ENCODE measurements around the gene GCC2.
"Not testable (repeated sequence)": the region's sequence is repeated elsewhere in the genome, so short reads cannot be mapped to it uniquely, and the experiment has no call there.

The GCC2 gene

GRCh38 chr2:108512431-108512830 is 63.4 kb downstream of the GCC2 start:
- H2BK5ac ChIP-seq (ENCODE audit: low read depth, low read length, poor library complexity, severe bottlenecking); H3K18ac ChIP-seq (ENCODE audit: low read depth in 1 of 2, low read length in 2 of 2); H2BK120ac ChIP-seq (ENCODE audit: low read depth, low read length); H3K9me3 ChIP-seq (ENCODE audit: control insufficient read depth, low read length); H2BK15ac ChIP-seq (ENCODE audit: low read depth, poor library complexity, severe bottlenecking); DNase-seq; H3K4me3 ChIP-seq (ENCODE audit: insufficient read depth in 1 of 2, low read depth in 1 of 2, low read length in 2 of 2); H2AK5ac ChIP-seq (ENCODE audit: low read length, severe bottlenecking); H3K79me1 ChIP-seq (replicated peaks; ENCODE audit: low read length, poor library complexity, severe bottlenecking); H3K27me3 ChIP-seq (ENCODE audit: control insufficient read depth in 1 of 2, insufficient read depth in 1 of 2, low read length in 2 of 2); H3K36me3 ChIP-seq (ENCODE audit: control insufficient read depth in 1 of 2, insufficient read depth in 2 of 2, low read depth in 1 of 2, low read length in 2 of 2); H3K4me2 ChIP-seq (ENCODE audit: low read length, poor library complexity, severe bottlenecking); H4K8ac ChIP-seq (ENCODE audit: low read length); H4K91ac ChIP-seq (ENCODE audit: low read length); H3K23ac ChIP-seq (ENCODE audit: low read length in 2 of 2); H2AFZ ChIP-seq (ENCODE audit: low read depth, low read length); H2BK12ac ChIP-seq (ENCODE audit: low read length in 2 of 2); H3K14ac ChIP-seq (ENCODE audit: low read length in 2 of 2); H3K27ac ChIP-seq (ENCODE audit: low read length, poor library complexity, severe bottlenecking); H3K4ac ChIP-seq (ENCODE audit: low read depth in 1 of 2, low read length in 2 of 2); H3K4me1 ChIP-seq (ENCODE audit: control insufficient read depth, insufficient read depth, low read depth, low read length): not testable (repeated sequence)
- peak overlapping the region; percentile 27 for H3K9ac ChIP-seq (ENCODE audit: low read length)
- WGBS, result no CpG with 5 or more reads among the region's 3 CpGs

DNA sequence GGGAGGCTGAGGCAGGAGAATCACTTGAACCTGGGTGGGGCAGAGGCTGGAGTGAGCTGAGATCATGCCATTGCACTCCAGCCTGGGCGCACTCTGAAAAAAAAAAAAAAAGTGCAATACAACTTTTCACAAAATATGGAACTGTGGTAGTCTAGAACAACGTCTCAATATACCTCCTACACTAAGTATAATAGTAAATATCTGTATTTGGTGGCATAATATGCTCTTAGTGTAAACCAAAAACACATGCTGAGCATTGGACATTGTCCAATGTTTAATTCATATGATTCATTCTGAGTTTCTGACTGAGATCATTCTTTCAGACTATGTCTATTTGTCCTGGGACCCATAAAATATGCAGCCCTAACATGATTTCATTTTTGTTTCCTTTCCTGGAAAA is 65.5 kb downstream of the GCC2 start:
- not testable (repeated sequence) for DNase-seq; H3K27ac ChIP-seq (ENCODE audit: low read length, poor library complexity, severe bottlenecking); H2BK120ac ChIP-seq (ENCODE audit: low read depth, low read length); H3K4ac ChIP-seq (ENCODE audit: low read depth in 1 of 2, low read length in 2 of 2); H3K9me3 ChIP-seq (ENCODE audit: control insufficient read depth, low read length); H3K4me3 ChIP-seq (ENCODE audit: insufficient read depth in 1 of 2, low read depth in 1 of 2, low read length in 2 of 2); H3K4me2 ChIP-seq (ENCODE audit: low read length, poor library complexity, severe bottlenecking); H2BK5ac ChIP-seq (ENCODE audit: low read depth, low read length, poor library complexity, severe bottlenecking); H3K14ac ChIP-seq (ENCODE audit: low read length in 2 of 2); H2BK12ac ChIP-seq (ENCODE audit: low read length in 2 of 2); H2AFZ ChIP-seq (ENCODE audit: low read depth, low read length); H4K91ac ChIP-seq (ENCODE audit: low read length); H3K4me1 ChIP-seq (ENCODE audit: control insufficient read depth, insufficient read depth, low read depth, low read length); H2BK15ac ChIP-seq (ENCODE audit: low read depth, poor library complexity, severe bottlenecking); H3K18ac ChIP-seq (ENCODE audit: low read depth in 1 of 2, low read length in 2 of 2); H3K27me3 ChIP-seq (ENCODE audit: control insufficient read depth in 1 of 2, insufficient read depth in 1 of 2, low read length in 2 of 2); H3K23ac ChIP-seq (ENCODE audit: low read length in 2 of 2); H3K36me3 ChIP-seq (ENCODE audit: control insufficient read depth in 1 of 2, insufficient read depth in 2 of 2, low read depth in 1 of 2, low read length in 2 of 2); H3K9ac ChIP-seq (ENCODE audit: low read length); H3K79me1 ChIP-seq (replicated peaks; ENCODE audit: low read length, poor library complexity, severe bottlenecking); H4K8ac ChIP-seq (ENCODE audit: low read length); H2AK5ac ChIP-seq (ENCODE audit: low read length, severe bottlenecking)
- WGBS, result no CpG with 5 or more reads among the region's 2 CpGs

- no CpG with 5 or more reads among the region's 6 CpGs for WGBS
- not testable (repeated sequence) for DNase-seq; H2BK5ac ChIP-seq (ENCODE audit: low read depth, low read length, poor library complexity, severe bottlenecking); H3K18ac ChIP-seq (ENCODE audit: low read depth in 1 of 2, low read length in 2 of 2); H3K4me1 ChIP-seq (ENCODE audit: control insufficient read depth, insufficient read depth, low read depth, low read length); H3K9ac ChIP-seq (ENCODE audit: low read length); H3K36me3 ChIP-seq (ENCODE audit: control insufficient read depth in 1 of 2, insufficient read depth in 2 of 2, low read depth in 1 of 2, low read length in 2 of 2); H3K4me2 ChIP-seq (ENCODE audit: low read length, poor library complexity, severe bottlenecking); H3K79me1 ChIP-seq (replicated peaks; ENCODE audit: low read length, poor library complexity, severe bottlenecking); H2BK15ac ChIP-seq (ENCODE audit: low read depth, poor library complexity, severe bottlenecking); H3K23ac ChIP-seq (ENCODE audit: low read length in 2 of 2); H2AK5ac ChIP-seq (ENCODE audit: low read length, severe bottlenecking); H3K4me3 ChIP-seq (ENCODE audit: insufficient read depth in 1 of 2, low read depth in 1 of 2, low read length in 2 of 2); H3K9me3 ChIP-seq (ENCODE audit: control insufficient read depth, low read length); H3K27ac ChIP-seq (ENCODE audit: low read length, poor library complexity, severe bottlenecking); H2AFZ ChIP-seq (ENCODE audit: low read depth, low read length); H2BK120ac ChIP-seq (ENCODE audit: low read depth, low read length); H2BK12ac ChIP-seq (ENCODE audit: low read length in 2 of 2); H4K91ac ChIP-seq (ENCODE audit: low read length); H3K27me3 ChIP-seq (ENCODE audit: control insufficient read depth in 1 of 2, insufficient read depth in 1 of 2, low read length in 2 of 2); H3K14ac ChIP-seq (ENCODE audit: low read length in 2 of 2); H4K8ac ChIP-seq (ENCODE audit: low read length); H3K4ac ChIP-seq (ENCODE audit: low read depth in 1 of 2, low read length in 2 of 2)
Observed at GRCh38 chr2:108524688-108525087, 75.7 kb downstream of the GCC2 start.

- not testable (repeated sequence) for H3K18ac ChIP-seq (ENCODE audit: low read depth in 1 of 2, low read length in 2 of 2); H3K4me1 ChIP-seq (ENCODE audit: control insufficient read depth, insufficient read depth, low read depth, low read length); H3K79me1 ChIP-seq (replicated peaks; ENCODE audit: low read length, poor library complexity, severe bottlenecking); H3K9me3 ChIP-seq (ENCODE audit: control insufficient read depth, low read length); H3K23ac ChIP-seq (ENCODE audit: low read length in 2 of 2); H2BK120ac ChIP-seq (ENCODE audit: low read depth, low read length); H3K4me2 ChIP-seq (ENCODE audit: low read length, poor library complexity, severe bottlenecking); H4K8ac ChIP-seq (ENCODE audit: low read length); DNase-seq; H3K4ac ChIP-seq (ENCODE audit: low read depth in 1 of 2, low read length in 2 of 2); H3K14ac ChIP-seq (ENCODE audit: low read length in 2 of 2); H3K27ac ChIP-seq (ENCODE audit: low read length, poor library complexity, severe bottlenecking); H4K91ac ChIP-seq (ENCODE audit: low read length); H3K36me3 ChIP-seq (ENCODE audit: control insufficient read depth in 1 of 2, insufficient read depth in 2 of 2, low read depth in 1 of 2, low read length in 2 of 2); H2BK12ac ChIP-seq (ENCODE audit: low read length in 2 of 2); H3K4me3 ChIP-seq (ENCODE audit: insufficient read depth in 1 of 2, low read depth in 1 of 2, low read length in 2 of 2); H2BK5ac ChIP-seq (ENCODE audit: low read depth, low read length, poor library complexity, severe bottlenecking); H2AFZ ChIP-seq (ENCODE audit: low read depth, low read length); H3K9ac ChIP-seq (ENCODE audit: low read length); H2BK15ac ChIP-seq (ENCODE audit: low read depth, poor library complexity, severe bottlenecking); H2AK5ac ChIP-seq (ENCODE audit: low read length, severe bottlenecking); H3K27me3 ChIP-seq (ENCODE audit: control insufficient read depth in 1 of 2, insufficient read depth in 1 of 2, low read length in 2 of 2)
Observed at GRCh38 chr2:108525258-108525657, 76.3 kb downstream of the GCC2 start.

Data from mesenchymal stem cell (in vitro differentiated cells and primary cell).